PC-9 (cell line): ENCODE measurements around the gene AIP. TPM values are rescaled to one million over a fixed set of nuclear protein-coding genes. Genes with fewer than 3 reads are reported as not detected.

Source experiments
- BruUV-seq: library from RNA; stranded (reverse); fragments of 400-500 nt; replicated peaks from 2 replicates; lab custom pipeline; 2021; lab: Mats Ljungman, UMichigan
- CTCF ChIA-PET: fragments of 300-600 bp; sonication (Branson Sonifier 250); formaldehyde crosslinking; loops from one replicate; lab custom pipeline; 2022; ENCODE audit warnings: antibody characterized with exemption; lab: Charles Lee
- POLR2A ChIA-PET: fragments of 300-600 bp; sonication (Branson Sonifier 250); formaldehyde crosslinking; loops from one replicate; lab custom pipeline; 2022; ENCODE audit warnings: antibody characterized with exemption; ENCODE audit not compliant: unreplicated experiment; lab: Charles Lee
- DNase-seq, 2 experiments: peaks; one replicate each; pipeline versions ENCODE4 v3.0.0 to v3.0.0-alpha.2; 2015 to 2022; ENCODE audit warnings: mixed read lengths in 1 of 2
- H2AFZ ChIP-seq: fragments of 200-600 bp; sonication (generic); 2 replicates; pipeline ENCODE4 v1.8.1; 2017; ENCODE audit warnings: antibody characterized with exemption
- H3F3A ChIP-seq: fragments of 200-600 bp; sonication (generic); 2 replicates; pipeline ENCODE4 v1.8.1; 2017; ENCODE audit warnings: antibody characterized with exemption, mild to moderate bottlenecking, low read depth; ENCODE audit not compliant: insufficient read depth
- H3K27ac ChIP-seq: fragments of 200-600 bp; sonication (generic); 2 replicates; pipeline ENCODE4 v1.6.1; 2016; ENCODE audit warnings: mixed run types
- H3K27me3 ChIP-seq: fragments of 200-600 bp; sonication (generic); 2 replicates; pipeline ENCODE4 v1.6.1; 2016; ENCODE audit warnings: low read depth, mixed run types; ENCODE audit not compliant: insufficient read depth
- H3K36me3 ChIP-seq: fragments of 200-600 bp; sonication (generic); 2 replicates; pipeline ENCODE4 v1.6.1; 2016; ENCODE audit warnings: low read depth, mixed run types
- H3K4me1 ChIP-seq: fragments of 200-600 bp; sonication (generic); replicated peaks from 2 replicates; pipeline ENCODE4 v1.6.1; 2016; ENCODE audit warnings: mixed run types; ENCODE audit not compliant: insufficient read depth
- H3K4me2 ChIP-seq: fragments of 200-600 bp; sonication (generic); 2 replicates; pipeline ENCODE4 v1.6.1; 2017; ENCODE audit warnings: mixed run types
- H3K4me3 ChIP-seq: fragments of 200-600 bp; sonication (generic); 2 replicates; pipeline ENCODE4 v1.6.1; 2016; ENCODE audit warnings: mixed run types
- H3K79me2 ChIP-seq: fragments of 200-600 bp; sonication (generic); 2 replicates; pipeline ENCODE4 v1.6.1; 2017; ENCODE audit warnings: low read depth, mixed run types
- H3K9me2 ChIP-seq: fragments of 200-600 bp; sonication (generic); 2 replicates; pipeline ENCODE4 v1.8.1; 2017; ENCODE audit warnings: mild to moderate bottlenecking; ENCODE audit not compliant: insufficient read depth
- H3K9me3 ChIP-seq: fragments of 200-600 bp; sonication (generic); 2 replicates; pipeline ENCODE4 v1.8.1; 2016; ENCODE audit warnings: low read depth; ENCODE audit not compliant: insufficient read depth
- H4K20me1 ChIP-seq: fragments of 200-600 bp; sonication (generic); 2 replicates; pipeline ENCODE4 v1.8.1; 2017; ENCODE audit not compliant: insufficient read depth
- EZH2 ChIP-seq: fragments of 200-600 bp; sonication (generic); IDR thresholded peaks from 2 replicates; pipeline ENCODE4 v1.8.0; 2017; ENCODE audit warnings: antibody characterized with exemption, low read depth
- intact Hi-C: fragments of 100-400 bp; cut with micrococcal nuclease; formaldehyde crosslinking; loops from one replicate; pipeline ENCODE4 v1.10.0; 2022; ENCODE audit not compliant: unreplicated experiment
- total RNA-seq: library from RNA; stranded (reverse); gene quantifications from 2 replicates; pipeline ENCODE4 v1.2.3, GENCODE V29; 2021
- TF ChIP-seq, protein P1 (sequence below): fragments of 200-600 bp; sonication (generic); conservative IDR thresholded peaks from 2 replicates; pipeline ENCODE4 v1.6.1; 2017; ENCODE audit warnings: mixed run types, antibody characterized with exemption, mild to moderate bottlenecking, moderate library complexity

The AIP gene
- total RNA-seq, 1 experiment from 2014 or later, result 95.3 TPM

DNA sequence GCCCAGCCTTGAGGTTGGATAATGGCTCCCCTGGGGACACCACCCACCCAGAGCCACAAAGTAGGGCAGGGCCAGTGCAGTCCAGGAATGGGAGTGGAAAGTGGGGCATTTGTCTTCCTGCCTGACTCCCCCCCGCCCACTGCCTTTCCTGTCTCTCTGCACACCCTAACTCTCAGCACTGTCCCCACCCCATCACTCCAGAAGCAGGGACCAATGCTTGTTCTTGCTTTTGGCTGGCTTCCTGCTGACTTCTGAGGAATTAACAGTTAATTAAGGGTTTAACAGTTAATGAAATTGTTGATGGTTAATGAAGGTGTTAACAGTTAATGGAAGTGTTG is 17.6 kb downstream of the AIP start:
- H3K36me3 ChIP-seq, result peaks cover 7% of the 10 kb centered on the region; the same call in 1 of the 2 replicates
- BruUV-seq, result no TSS peak
- H2AFZ ChIP-seq, result no peak overlapping the region
- H4K20me1 ChIP-seq, result no peaks in the 10 kb centered on the region
- ChIA-PET CTCF (no interaction called here), POLR2A (no interaction called here)
- peaks cover 24% of the 10 kb centered on the region for H3F3A ChIP-seq
- peaks cover 14% of the 10 kb centered on the region for H3K4me1 ChIP-seq
- H3K27me3 ChIP-seq, result no peaks in the 10 kb centered on the region
- H3K9me2 ChIP-seq, result no peaks in the 10 kb centered on the region
- H3K79me2 ChIP-seq, result peaks cover 19% of the 10 kb centered on the region
- no peak for DNase-seq
- no peak overlapping the region for H3K27ac ChIP-seq
- intact Hi-C loops, result no loop called here
- H3K4me2 ChIP-seq, result no peak overlapping the region
- H3K9me3 ChIP-seq, result no peaks in the 10 kb centered on the region
- no peak for TF ChIP-seq EZH2
- TF ChIP-seq, protein P1, sequence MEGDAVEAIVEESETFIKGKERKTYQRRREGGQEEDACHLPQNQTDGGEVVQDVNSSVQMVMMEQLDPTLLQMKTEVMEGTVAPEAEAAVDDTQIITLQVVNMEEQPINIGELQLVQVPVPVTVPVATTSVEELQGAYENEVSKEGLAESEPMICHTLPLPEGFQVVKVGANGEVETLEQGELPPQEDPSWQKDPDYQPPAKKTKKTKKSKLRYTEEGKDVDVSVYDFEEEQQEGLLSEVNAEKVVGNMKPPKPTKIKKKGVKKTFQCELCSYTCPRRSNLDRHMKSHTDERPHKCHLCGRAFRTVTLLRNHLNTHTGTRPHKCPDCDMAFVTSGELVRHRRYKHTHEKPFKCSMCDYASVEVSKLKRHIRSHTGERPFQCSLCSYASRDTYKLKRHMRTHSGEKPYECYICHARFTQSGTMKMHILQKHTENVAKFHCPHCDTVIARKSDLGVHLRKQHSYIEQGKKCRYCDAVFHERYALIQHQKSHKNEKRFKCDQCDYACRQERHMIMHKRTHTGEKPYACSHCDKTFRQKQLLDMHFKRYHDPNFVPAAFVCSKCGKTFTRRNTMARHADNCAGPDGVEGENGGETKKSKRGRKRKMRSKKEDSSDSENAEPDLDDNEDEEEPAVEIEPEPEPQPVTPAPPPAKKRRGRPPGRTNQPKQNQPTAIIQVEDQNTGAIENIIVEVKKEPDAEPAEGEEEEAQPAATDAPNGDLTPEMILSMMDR, result no peak
- H3K4me3 ChIP-seq, result no peak overlapping the region

DNA sequence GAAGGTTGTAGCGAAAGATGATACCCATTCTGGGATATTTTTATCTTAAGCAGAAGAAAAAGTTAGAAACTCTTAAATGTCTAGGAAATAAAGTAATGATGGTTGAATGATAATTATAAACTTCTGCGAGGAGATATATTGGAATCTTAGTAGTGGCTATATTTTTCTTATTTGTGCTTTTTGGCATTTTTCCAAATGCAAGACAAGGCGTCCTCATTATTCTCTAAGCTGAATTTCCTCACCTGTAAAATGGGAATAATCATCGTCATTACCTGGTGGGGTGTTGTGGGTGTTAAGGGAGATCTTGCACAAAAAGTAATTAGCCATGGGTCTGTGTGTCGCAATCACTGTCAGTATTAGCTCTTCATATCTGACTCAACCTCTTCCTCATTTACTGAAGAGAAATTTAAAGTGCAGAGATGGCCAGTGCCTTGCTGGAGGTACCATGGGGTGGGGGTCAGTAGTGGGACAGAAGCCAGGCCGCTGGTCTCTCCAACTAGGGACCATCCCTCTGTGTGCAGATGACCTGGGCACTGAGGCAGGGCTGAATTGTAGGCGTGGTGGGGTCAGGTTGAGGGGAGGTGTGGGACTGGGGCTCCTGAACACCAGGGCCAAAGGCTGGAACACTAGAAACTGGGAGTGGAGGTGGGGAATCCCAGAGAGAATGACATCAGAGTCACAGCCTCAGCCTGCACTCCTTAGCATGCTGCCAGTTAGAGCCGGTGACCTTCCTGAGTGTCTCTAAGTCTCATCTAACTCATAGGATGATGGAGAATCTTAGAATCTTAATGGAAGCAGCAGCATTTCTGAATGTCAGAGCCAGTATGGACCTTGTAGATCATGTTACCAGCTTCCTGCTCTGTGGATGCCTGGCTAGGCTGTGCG is 18.2 kb downstream of the AIP start:
- POLR2A ChIA-PET, result no interaction called here
- intact Hi-C loops, result no loop called here
- BruUV-seq, result no TSS peak

DNA sequence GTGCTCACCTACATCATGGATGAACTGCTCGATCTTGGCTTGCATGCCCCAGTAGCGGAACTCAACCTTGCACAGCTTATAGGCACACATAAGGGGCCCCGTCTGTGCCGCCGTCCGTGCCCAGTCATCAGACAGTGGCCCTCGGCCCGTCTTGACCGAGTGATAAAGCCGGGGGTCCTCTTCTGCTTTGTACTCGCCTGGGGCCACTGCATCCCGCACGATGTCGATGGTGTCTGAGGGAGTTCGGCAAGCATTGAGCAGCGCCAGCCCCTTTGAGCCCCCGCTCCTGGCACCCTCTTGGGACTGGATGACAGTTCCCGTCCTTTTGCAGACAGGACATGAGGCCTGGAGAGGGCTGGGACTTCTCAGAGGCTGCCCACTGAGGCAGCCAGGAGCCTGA is 19.0 kb downstream of the AIP start:
- H3K4me1 ChIP-seq, result peaks cover 25% of the 10 kb centered on the region
- no peak for DNase-seq
- H3K9me3 ChIP-seq, result no peaks in the 10 kb centered on the region
- H3K4me2 ChIP-seq, result no peak overlapping the region
- H3K79me2 ChIP-seq, result peaks cover 26% of the 10 kb centered on the region
- H4K20me1 ChIP-seq, result peaks cover 2% of the 10 kb centered on the region; the same call in 1 of the 2 replicates
- POLR2A ChIA-PET, result no interaction called here
- H2AFZ ChIP-seq, result no peak overlapping the region
- TF ChIP-seq EZH2, result no peak
- TF ChIP-seq, protein P1, result no peak
- H3F3A ChIP-seq, result peaks cover 36% of the 10 kb centered on the region
- intact Hi-C loops, result no loop called here
- no peak overlapping the region for H3K27ac ChIP-seq
- no TSS peak for BruUV-seq
- CTCF ChIA-PET, result no interaction called here
- no peaks in the 10 kb centered on the region for H3K27me3 ChIP-seq
- H3K4me3 ChIP-seq, result no peak overlapping the region
- H3K9me2 ChIP-seq, result no peaks in the 10 kb centered on the region
- peaks cover 7% of the 10 kb centered on the region; the same call in 1 of the 2 replicates for H3K36me3 ChIP-seq

More for the DNA sequence above, 18.2 kb downstream of the AIP start:
- H3K27ac ChIP-seq, result no peak overlapping the region
- H3K4me2 ChIP-seq, result no peak overlapping the region
- no peaks in the 10 kb centered on the region for H3K9me2 ChIP-seq
- H3K36me3 ChIP-seq, result peaks cover 7% of the 10 kb centered on the region; the same call in 1 of the 2 replicates
- no peaks in the 10 kb centered on the region for H4K20me1 ChIP-seq
- no peak for DNase-seq
- no peak overlapping the region for H3K4me3 ChIP-seq
- CTCF ChIA-PET, result interaction anchor here (0.5 kb wide), 1 partner anchor 238 kb away, joined by 9 read pairs; no protein-coding TSS in a partner anchor
- peaks cover 18% of the 10 kb centered on the region for H3K4me1 ChIP-seq
- H3K79me2 ChIP-seq, result peaks cover 19% of the 10 kb centered on the region
- H3F3A ChIP-seq, result peaks cover 29% of the 10 kb centered on the region
- no peak overlapping the region for H2AFZ ChIP-seq
- TF ChIP-seq, protein P1, result no peak
- TF ChIP-seq EZH2, result no peak
- no peaks in the 10 kb centered on the region for H3K9me3 ChIP-seq
- no peaks in the 10 kb centered on the region for H3K27me3 ChIP-seq
